Activated T-cell treated with anti-CD3 and anti-CD28 coated beads, Interleukin-2, amount 50 U/mL, for 24 hours (primary cell): ENCODE data around the gene ATXN1.

Experiments used
- DNase-seq: peaks from one replicate; pipeline ENCODE4 v3.0.0-alpha.2; 2020
- H3K27ac Mint-ChIP-seq: 2 replicates; pipeline ENCODE4 v1.8.0; 2020; ENCODE audit warnings: mild to moderate bottlenecking, mixed read lengths
- H3K27me3 Mint-ChIP-seq: 2 replicates; pipeline ENCODE4 v1.8.0; 2020; ENCODE audit warnings: mixed read lengths
- H3K36me3 Mint-ChIP-seq: 2 replicates; pipeline ENCODE4 v1.8.0; 2020; ENCODE audit warnings: low read depth, mixed read lengths
- H3K4me1 Mint-ChIP-seq: 2 replicates; pipeline ENCODE4 v1.8.0; 2020; ENCODE audit warnings: low read depth, mixed read lengths
- H3K4me3 Mint-ChIP-seq: 2 replicates; pipeline ENCODE4 v1.8.0; 2020; ENCODE audit warnings: mild to moderate bottlenecking, moderate library complexity, mixed read lengths
- H3K9me3 Mint-ChIP-seq: 2 replicates; pipeline ENCODE4 v1.8.0; 2020; ENCODE audit warnings: mixed read lengths

Gene ATXN1

GRCh38 chr6:16596616-16597331 lies 164.5 kb downstream of the ATXN1 start:
- DNase-seq, result no peak
- Mint-ChIP-seq H3K4me1 (peaks cover 37% of the 10 kb centered on the region), H3K4me3 (no peak overlapping the region), H3K36me3 (peaks cover 20% of the 10 kb centered on the region), H3K9me3 (no peaks in the 10 kb centered on the region), H3K27me3 (no peaks in the 10 kb centered on the region), H3K27ac (no peak overlapping the region)

GRCh38 chr6:16595514-16596120 lies 165.6 kb downstream of the ATXN1 start:
- H3K27me3 Mint-ChIP-seq, result no peaks in the 10 kb centered on the region
- peaks cover 13% of the 10 kb centered on the region for H3K36me3 Mint-ChIP-seq
- H3K9me3 Mint-ChIP-seq, result no peaks in the 10 kb centered on the region
- no peak for DNase-seq
- no peak overlapping the region for H3K27ac Mint-ChIP-seq
- no peak overlapping the region for H3K4me3 Mint-ChIP-seq
- H3K4me1 Mint-ChIP-seq, result peaks cover 33% of the 10 kb centered on the region

DNA sequence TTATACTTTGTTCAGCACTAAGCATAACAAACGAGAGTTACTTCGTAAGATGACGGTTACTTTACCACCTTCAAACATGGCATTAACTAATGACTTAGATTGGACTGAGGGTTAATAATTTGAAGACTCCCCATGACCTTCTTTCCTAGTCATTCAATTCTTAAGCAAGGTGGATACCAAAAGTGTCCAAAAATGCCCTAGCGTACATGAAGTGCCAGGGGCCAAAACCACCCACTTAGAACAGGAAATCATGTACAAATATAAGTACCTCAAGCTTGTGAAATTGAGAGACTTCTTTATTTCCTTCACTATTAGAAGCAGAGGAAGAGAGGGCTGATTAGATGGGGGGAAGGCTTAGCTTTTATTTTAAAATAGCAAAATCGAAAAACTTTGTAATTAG lies 166.4 kb downstream of the ATXN1 start:
- no peaks in the 10 kb centered on the region for H3K27me3 Mint-ChIP-seq
- DNase-seq, result no peak
- no peak overlapping the region for H3K27ac Mint-ChIP-seq
- no peaks in the 10 kb centered on the region for H3K9me3 Mint-ChIP-seq
- H3K4me1 Mint-ChIP-seq, result peaks cover 26% of the 10 kb centered on the region
- no peak overlapping the region for H3K4me3 Mint-ChIP-seq
- H3K36me3 Mint-ChIP-seq, result peaks cover 11% of the 10 kb centered on the region

GRCh38 chr6:16592223-16592911 lies 168.9 kb downstream of the ATXN1 start:
- Mint-ChIP-seq H3K9me3 (no peaks in the 10 kb centered on the region), H3K27ac (peak overlapping the region; percentile 85), H3K4me1 (peaks cover 21% of the 10 kb centered on the region), H3K27me3 (no peaks in the 10 kb centered on the region), H3K4me3 (peak overlapping the region; percentile 3), H3K36me3 (peaks cover 18% of the 10 kb centered on the region)
- DNase-seq, result no peak

- no peaks in the 10 kb centered on the region for H3K27me3 Mint-ChIP-seq
- H3K4me1 Mint-ChIP-seq, result peaks cover 21% of the 10 kb centered on the region
- DNase-seq, result peak; percentile 58
- H3K4me3 Mint-ChIP-seq, result peak overlapping the region; percentile 3
- no peaks in the 10 kb centered on the region for H3K9me3 Mint-ChIP-seq
- peak overlapping the region; percentile 85 for H3K27ac Mint-ChIP-seq
- H3K36me3 Mint-ChIP-seq, result peaks cover 15% of the 10 kb centered on the region
Measured at GRCh38 chr6:16591396-16592222, 169.7 kb downstream of the ATXN1 start.

DNA sequence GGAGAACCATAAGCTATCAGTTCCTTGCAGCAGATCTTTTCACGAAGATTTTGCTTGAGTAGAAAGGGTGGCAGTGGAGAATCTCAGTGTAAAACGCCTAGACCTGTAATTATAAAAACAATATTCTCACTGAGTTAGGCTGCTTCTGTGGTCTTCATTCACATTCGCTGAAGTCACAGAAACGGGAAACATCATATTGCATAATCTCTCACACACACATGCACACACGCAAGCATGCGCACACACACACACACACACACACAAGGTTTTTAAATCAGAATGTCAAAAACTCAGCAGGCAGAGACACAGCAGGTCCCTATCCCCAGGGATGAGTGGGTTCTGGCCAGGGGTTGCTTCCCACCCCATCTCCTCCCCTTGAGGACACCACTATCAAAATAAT lies 175.5 kb downstream of the ATXN1 start:
- H3K9me3 Mint-ChIP-seq, result no peaks in the 10 kb centered on the region
- H3K27ac Mint-ChIP-seq, result no peak overlapping the region
- DNase-seq, result no peak
- H3K4me3 Mint-ChIP-seq, result no peak overlapping the region
- H3K36me3 Mint-ChIP-seq, result peaks cover 52% of the 10 kb centered on the region
- H3K4me1 Mint-ChIP-seq, result peaks cover 8% of the 10 kb centered on the region
- no peaks in the 10 kb centered on the region for H3K27me3 Mint-ChIP-seq

DNA sequence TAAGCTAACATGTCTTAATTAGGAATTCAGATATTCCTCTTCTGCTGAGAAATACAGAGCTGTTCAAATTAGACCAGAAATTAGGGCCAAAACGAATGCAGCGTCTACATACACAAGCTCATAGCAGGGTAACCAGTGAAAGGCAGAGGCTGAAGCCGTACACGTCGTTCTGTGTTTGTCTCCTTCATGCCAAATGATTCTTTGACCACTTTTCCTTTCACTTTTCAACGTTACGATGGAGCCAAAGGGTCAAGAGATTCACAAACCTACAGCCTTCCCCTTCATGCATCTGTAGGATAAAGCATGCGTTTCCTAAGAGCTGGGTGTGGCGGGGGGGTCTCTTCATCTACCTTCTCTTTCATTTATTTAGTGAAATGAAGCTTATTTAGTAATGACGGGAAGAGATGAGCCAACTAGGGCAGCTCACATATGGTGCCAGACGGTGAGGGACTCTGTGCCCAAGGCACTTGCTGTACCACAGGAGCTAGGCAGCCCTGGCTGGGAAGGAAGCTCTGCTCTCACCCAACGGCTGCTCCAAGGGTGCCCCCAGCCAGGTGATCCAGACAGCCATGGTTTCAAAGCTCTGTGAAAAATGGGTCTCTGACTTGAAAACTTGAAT lies 178.0 kb downstream of the ATXN1 start:
- no peaks in the 10 kb centered on the region for H3K27me3 Mint-ChIP-seq
- no peak overlapping the region for H3K27ac Mint-ChIP-seq
- H3K9me3 Mint-ChIP-seq, result no peaks in the 10 kb centered on the region
- peaks cover 8% of the 10 kb centered on the region for H3K4me1 Mint-ChIP-seq
- no peak for DNase-seq
- H3K36me3 Mint-ChIP-seq, result peaks cover 61% of the 10 kb centered on the region
- no peak overlapping the region for H3K4me3 Mint-ChIP-seq

DNA sequence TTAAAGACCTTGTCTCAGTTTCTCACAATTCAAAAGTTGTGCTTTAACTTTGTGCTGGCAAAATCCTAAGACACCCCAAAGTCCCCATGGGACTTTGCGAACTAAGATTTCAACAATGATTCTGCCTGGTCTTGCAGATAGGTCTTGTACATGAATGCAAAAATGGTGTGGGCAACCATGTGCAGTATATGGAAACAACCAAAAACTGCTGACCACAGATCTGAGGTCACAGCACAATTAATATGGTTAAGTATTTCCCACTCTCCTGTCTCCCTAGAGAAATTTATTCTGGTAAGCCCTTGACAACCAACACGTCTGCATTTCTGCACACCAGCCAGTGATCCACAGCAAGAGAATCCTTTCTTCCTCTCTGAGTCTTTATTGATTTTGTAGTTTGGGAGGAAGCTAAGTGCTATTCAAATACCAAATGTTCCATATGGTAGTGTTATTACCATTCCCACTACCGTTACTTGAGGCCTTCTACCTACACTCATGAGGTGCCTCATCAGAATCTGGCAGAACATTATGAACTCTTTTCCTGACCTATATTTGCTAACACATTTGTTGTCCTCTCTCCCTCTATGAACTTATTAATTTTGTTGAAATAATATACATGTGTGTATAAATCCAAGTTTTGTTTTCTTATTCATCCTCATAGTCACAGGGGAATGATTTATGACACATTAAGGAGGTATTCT lies 178.7 kb downstream of the ATXN1 start:
- Mint-ChIP-seq H3K9me3 (no peaks in the 10 kb centered on the region), H3K27ac (no peak overlapping the region), H3K27me3 (no peaks in the 10 kb centered on the region), H3K4me1 (peaks cover 8% of the 10 kb centered on the region), H3K36me3 (peaks cover 59% of the 10 kb centered on the region), H3K4me3 (no peak overlapping the region)
- no peak for DNase-seq

- Mint-ChIP-seq H3K27ac (no peak overlapping the region), H3K4me1 (peaks cover 7% of the 10 kb centered on the region), H3K4me3 (no peak overlapping the region), H3K36me3 (peaks cover 39% of the 10 kb centered on the region), H3K9me3 (no peaks in the 10 kb centered on the region), H3K27me3 (no peaks in the 10 kb centered on the region)
- DNase-seq, result no peak
Measured at GRCh38 chr6:16578695-16579285, 182.5 kb downstream of the ATXN1 start.

DNA sequence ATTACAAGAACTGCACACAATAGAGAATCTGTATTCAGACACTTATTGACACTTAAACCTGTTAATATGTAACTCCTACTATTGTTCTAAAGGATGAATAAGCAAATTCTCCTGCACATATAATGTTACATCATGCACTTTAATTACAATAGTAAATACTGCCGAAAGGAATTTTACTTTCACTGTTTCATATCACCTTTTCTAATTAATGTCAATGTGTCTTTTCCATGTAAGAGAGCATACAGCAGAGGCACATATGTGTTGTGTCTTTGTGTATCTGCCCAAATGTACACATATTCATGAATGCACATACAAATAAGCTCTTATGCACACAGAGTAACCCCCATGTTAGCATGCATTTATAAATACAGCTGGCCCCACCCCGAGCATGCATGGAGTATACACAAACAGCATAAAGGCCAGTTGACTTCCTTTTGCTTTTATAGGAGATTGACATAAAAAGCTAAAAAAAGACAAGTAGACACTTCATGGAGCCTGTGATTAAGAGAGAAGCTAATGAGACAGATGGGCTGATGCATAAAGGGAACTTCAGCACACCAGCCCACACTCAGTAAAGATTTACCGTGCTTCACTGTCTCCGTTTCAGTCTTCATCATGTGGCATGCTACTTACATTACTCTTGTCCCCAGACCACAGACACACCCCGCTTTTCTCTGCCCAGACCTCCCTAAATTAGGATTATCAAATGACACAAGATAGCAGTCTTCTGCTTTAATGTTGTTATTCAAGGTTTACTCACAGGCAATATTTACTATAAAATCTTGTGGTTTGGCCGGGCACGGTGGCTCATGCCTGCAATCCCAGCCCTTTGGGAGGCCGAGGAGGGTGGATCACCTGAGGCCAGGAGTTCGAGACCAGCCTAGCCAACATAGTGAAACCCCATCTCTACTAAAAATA lies 184.6 kb downstream of the ATXN1 start:
- Mint-ChIP-seq H3K9me3 (no peaks in the 10 kb centered on the region), H3K27ac (no peak overlapping the region), H3K4me3 (no peak overlapping the region), H3K27me3 (no peaks in the 10 kb centered on the region), H3K36me3 (peaks cover 20% of the 10 kb centered on the region), H3K4me1 (peaks cover 11% of the 10 kb centered on the region)
- no peak for DNase-seq

DNA sequence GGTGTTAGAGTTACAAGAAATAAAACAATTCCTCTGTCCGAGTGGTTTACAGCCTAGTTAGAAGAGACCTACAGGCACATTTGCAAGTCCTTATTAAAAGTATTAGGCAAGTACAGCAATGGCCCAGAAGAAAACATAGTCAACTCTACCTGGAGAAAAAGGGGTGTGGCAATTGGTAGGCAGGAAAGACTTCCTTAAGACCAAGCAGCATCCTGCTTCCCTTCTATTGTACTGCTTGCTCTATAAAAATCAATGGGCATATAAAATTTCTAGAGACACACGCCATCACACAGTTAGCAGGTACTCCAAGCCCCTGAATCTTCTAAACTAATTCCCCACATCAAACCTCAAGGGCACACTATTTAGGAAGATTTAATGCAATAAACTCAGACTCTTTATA lies 185.6 kb downstream of the ATXN1 start:
- Mint-ChIP-seq H3K9me3 (no peaks in the 10 kb centered on the region), H3K4me1 (peaks cover 15% of the 10 kb centered on the region), H3K4me3 (no peak overlapping the region), H3K27me3 (no peaks in the 10 kb centered on the region), H3K36me3 (peaks cover 21% of the 10 kb centered on the region), H3K27ac (no peak overlapping the region)
- DNase-seq, result no peak

- H3K4me3 Mint-ChIP-seq, result no peak overlapping the region
- H3K4me1 Mint-ChIP-seq, result peaks cover 34% of the 10 kb centered on the region
- no peaks in the 10 kb centered on the region for H3K9me3 Mint-ChIP-seq
- no peaks in the 10 kb centered on the region for H3K27me3 Mint-ChIP-seq
- H3K36me3 Mint-ChIP-seq, result peaks cover 21% of the 10 kb centered on the region
- H3K27ac Mint-ChIP-seq, result no peak overlapping the region
- DNase-seq, result no peak
Measured at GRCh38 chr6:16572943-16573342, 188.3 kb downstream of the ATXN1 start.

DNA sequence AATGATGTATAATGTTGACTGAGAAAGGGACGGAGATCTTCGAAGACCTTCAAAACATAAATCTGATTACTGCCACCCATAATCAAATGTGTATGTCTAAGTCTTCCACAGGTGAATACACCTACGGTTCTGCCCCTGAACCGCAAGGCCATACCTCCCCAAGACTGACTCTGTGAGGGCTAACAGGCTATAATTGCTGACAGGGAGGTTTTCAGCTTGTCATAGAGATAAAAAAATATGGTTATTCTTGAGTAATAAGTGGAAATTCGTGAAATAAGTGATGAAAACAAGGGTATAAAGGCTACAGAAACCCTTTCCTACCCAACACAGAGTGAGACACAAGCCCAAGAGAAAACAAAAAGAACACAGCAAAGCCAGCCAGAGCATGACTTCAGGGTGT lies 188.9 kb downstream of the ATXN1 start:
- H3K27ac Mint-ChIP-seq, result no peak overlapping the region
- no peaks in the 10 kb centered on the region for H3K9me3 Mint-ChIP-seq
- no peaks in the 10 kb centered on the region for H3K27me3 Mint-ChIP-seq
- peaks cover 21% of the 10 kb centered on the region for H3K36me3 Mint-ChIP-seq
- no peak for DNase-seq
- H3K4me3 Mint-ChIP-seq, result no peak overlapping the region
- H3K4me1 Mint-ChIP-seq, result peaks cover 34% of the 10 kb centered on the region
